Parathyroid adenoma (tissue), 2 donors: ENCODE results near the gene CLBA1.
A peak's percentile ranks its signal among the peaks of the same experiment; 100 is the strongest.

ENCODE experiments used
- H2AFZ ChIP-seq: fragments of 300-600 bp; sonication (generic); one replicate; pipeline ENCODE4 v1.7.0; 2017; ENCODE audit warnings: antibody characterized with exemption, mild to moderate bottlenecking
- H3K27ac ChIP-seq: fragments of 300-600 bp; sonication (generic); one replicate; pipeline ENCODE4 v1.7.0; 2017
- H3K27me3 ChIP-seq: fragments of 300-600 bp; sonication (generic); one replicate; pipeline ENCODE4 v1.7.0; 2017; ENCODE audit warnings: low read length; ENCODE audit not compliant: control insufficient read depth, insufficient read depth
- H3K36me3 ChIP-seq: fragments of 300-600 bp; sonication (generic); one replicate; pipeline ENCODE4 v1.7.0; 2017; ENCODE audit warnings: low read length; ENCODE audit not compliant: control insufficient read depth, insufficient read depth
- H3K4me1 ChIP-seq: fragments of 300-600 bp; sonication (generic); one replicate; pipeline ENCODE4 v1.7.0; 2017; ENCODE audit warnings: control low read depth
- H3K4me2 ChIP-seq: fragments of 300-600 bp; sonication (generic); one replicate; pipeline ENCODE4 v1.7.0; 2017; ENCODE audit warnings: low read length
- H3K4me3 ChIP-seq: fragments of 300-600 bp; sonication (generic); one replicate; pipeline ENCODE4 v1.7.0; 2017; ENCODE audit warnings: low read depth, low read length
- H3K79me2 ChIP-seq: fragments of 300-600 bp; sonication (generic); one replicate; pipeline ENCODE4 v1.7.0; 2017; ENCODE audit warnings: control low read depth
- H3K9ac ChIP-seq: fragments of 300-600 bp; sonication (generic); one replicate; pipeline ENCODE4 v1.7.0; 2017; ENCODE audit warnings: mild to moderate bottlenecking
- H3K9me3 ChIP-seq: fragments of 300-600 bp; sonication (generic); one replicate; pipeline ENCODE4 v1.7.0; 2017; ENCODE audit warnings: low read length; ENCODE audit not compliant: control insufficient read depth
- CTCF ChIP-seq: fragments of 300-600 bp; sonication (generic); IDR thresholded peaks from one replicate; pipeline ENCODE4 v1.7.0; 2017; ENCODE audit warnings: antibody characterized with exemption, mild to moderate bottlenecking
- donor health status: primary hyperparathyroidism.

CLBA1 gene

GRCh38 chr14:104980611-104981531 is 4.7 kb upstream of the CLBA1 start:
- Histone ChIP-seq H3K9me3 (no peaks in the 10 kb centered on the region), H3K27me3 (no peaks in the 10 kb centered on the region), H3K4me3 (no peak overlapping the region), H3K79me2 (no peaks in the 10 kb centered on the region), H3K4me2 (peak overlapping the region; percentile 42), H3K4me1 (peaks cover 22% of the 10 kb centered on the region), H3K9ac (no peak overlapping the region), H2AFZ (peak overlapping the region; percentile 48), H3K36me3 (no peaks in the 10 kb centered on the region), H3K27ac (peak overlapping the region; percentile 77)
- no peak for TF ChIP-seq CTCF

- no peaks in the 10 kb centered on the region for H3K36me3 ChIP-seq
- no peak overlapping the region for H3K4me2 ChIP-seq
- no peak overlapping the region for H3K9ac ChIP-seq
- H2AFZ ChIP-seq: no peak overlapping the region
- H3K4me1 ChIP-seq: peaks cover 18% of the 10 kb centered on the region
- H3K4me3 ChIP-seq: no peak overlapping the region
- TF ChIP-seq CTCF: no peak
- no peak overlapping the region for H3K27ac ChIP-seq
- H3K9me3 ChIP-seq: no peaks in the 10 kb centered on the region
- no peaks in the 10 kb centered on the region for H3K79me2 ChIP-seq
- H3K27me3 ChIP-seq: no peaks in the 10 kb centered on the region
Measured at GRCh38 chr14:104981699-104982541, 3.7 kb upstream of the CLBA1 start.

- no peak for TF ChIP-seq CTCF
- Histone ChIP-seq H3K36me3 (no peaks in the 10 kb centered on the region), H3K4me3 (no peak overlapping the region), H3K79me2 (no peaks in the 10 kb centered on the region), H3K4me2 (no peak overlapping the region), H3K9ac (no peak overlapping the region), H3K4me1 (peaks cover 21% of the 10 kb centered on the region), H3K27ac (no peak overlapping the region), H2AFZ (no peak overlapping the region), H3K9me3 (no peaks in the 10 kb centered on the region), H3K27me3 (no peaks in the 10 kb centered on the region)
Measured at GRCh38 chr14:104982548-104983230, 2.9 kb upstream of the CLBA1 start.

- no peaks in the 10 kb centered on the region for H3K27me3 ChIP-seq
- H3K9ac ChIP-seq: no peak overlapping the region
- H3K27ac ChIP-seq: no peak overlapping the region
- H3K79me2 ChIP-seq: no peaks in the 10 kb centered on the region
- no peak for TF ChIP-seq CTCF
- H3K4me2 ChIP-seq: no peak overlapping the region
- no peak overlapping the region for H2AFZ ChIP-seq
- H3K4me3 ChIP-seq: no peak overlapping the region
- no peaks in the 10 kb centered on the region for H3K36me3 ChIP-seq
- no peaks in the 10 kb centered on the region for H3K9me3 ChIP-seq
- peaks cover 21% of the 10 kb centered on the region for H3K4me1 ChIP-seq
Measured at GRCh38 chr14:104983231-104983721, 2.3 kb upstream of the CLBA1 start.
